GM15510 (cell line): ENCODE data around the gene ZNF547.
A peak's percentile ranks its signal among the peaks of the same experiment; 100 is the strongest.

Experiments used
- POLR2A ChIP-seq: IDR thresholded peaks from 3 replicates; pipeline ENCODE4 v1.6.1; 2011; ENCODE audit warnings: borderline replicate concordance; ENCODE audit not compliant: insufficient read length; ENCODE audit errors: extremely low read depth

Gene ZNF547

DNA sequence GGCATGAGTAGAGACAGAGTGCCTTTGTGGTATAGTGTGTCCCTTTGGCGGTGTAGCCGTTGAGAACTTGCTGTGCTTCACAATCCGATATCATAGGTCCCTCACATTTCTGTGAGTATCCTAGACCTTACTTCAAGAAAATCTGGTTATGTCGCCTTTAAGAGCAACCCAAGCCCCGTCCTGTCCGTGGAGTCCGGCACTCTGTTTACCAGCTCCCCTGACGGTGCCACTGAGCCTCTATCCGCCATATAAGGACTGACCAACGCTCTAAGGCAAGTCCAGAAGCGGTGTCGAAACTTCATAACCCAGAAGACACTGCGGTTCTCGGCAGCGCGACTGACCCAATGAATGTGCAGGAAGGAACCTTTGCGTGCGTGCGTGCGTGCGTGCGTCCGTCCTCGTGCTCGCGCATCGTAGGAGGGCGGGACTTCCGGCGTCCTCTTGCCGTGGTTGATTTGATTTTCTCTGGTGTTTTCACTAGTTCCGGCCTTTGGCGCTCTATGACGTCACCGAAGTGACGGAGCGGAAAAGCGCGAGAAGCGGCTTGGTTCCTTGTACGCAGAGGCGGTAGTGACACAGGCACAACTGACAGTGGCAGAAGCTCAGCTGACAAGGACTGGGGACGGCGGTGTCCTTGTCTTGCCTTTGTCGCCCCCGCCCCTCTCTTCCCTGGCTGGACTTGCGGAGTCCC is at the start of gene ZNF547, which contains the start of gene TRAPPC2B:
Gene ZNF547 (plus strand): TSS at position 555 of the 691 bp plus-strand sequence. CDS start 5,005 bp downstream, outside the sequence.
Gene TRAPPC2B (plus strand): TSS at position 555 of the 691 bp plus-strand sequence. CDS start 1,283 bp downstream, outside the sequence.
- TF ChIP-seq POLR2A = peak; percentile 59

DNA sequence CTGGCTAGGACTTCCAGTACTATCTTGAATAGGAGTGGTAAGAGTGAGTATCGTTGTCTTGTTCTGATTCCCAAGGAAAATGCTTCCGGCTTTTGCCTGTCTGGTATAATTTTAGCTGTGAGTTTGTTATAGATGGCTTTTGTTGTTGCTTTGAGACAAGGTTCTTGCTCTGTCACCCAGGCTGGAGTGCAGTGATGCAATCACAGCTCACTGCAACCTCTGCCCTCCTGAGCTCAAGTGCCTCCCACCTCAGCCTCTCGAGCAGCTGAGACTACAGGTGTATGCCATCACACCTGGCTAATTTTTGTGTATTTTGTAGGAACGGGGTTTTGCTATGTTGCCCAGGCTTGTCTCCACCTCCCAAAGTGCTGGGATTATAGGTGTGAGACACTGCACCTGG is 49.2 kb upstream of the ZNF547 start:
- no peak for TF ChIP-seq POLR2A

DNA sequence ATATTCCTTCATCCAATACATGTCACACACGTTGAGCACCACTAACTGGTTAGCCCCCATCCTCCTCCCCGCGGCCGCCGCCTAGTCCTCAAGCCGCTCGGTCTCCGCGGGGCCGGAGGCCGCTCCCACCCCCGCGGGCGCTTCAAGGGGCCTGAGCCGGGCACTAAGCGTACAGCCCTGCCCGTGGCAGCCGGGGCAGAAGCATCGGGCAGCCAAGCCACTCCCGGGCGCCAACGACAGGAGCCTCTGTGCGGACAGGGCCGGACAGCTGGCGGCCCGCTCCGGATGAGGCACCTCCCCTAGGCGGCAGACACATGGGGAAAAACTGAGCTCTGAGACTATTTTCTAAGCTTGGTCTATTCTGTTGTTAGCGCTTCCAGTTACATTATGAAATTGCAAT is 45.8 kb upstream of the ZNF547 start:
- TF ChIP-seq POLR2A = no peak

DNA sequence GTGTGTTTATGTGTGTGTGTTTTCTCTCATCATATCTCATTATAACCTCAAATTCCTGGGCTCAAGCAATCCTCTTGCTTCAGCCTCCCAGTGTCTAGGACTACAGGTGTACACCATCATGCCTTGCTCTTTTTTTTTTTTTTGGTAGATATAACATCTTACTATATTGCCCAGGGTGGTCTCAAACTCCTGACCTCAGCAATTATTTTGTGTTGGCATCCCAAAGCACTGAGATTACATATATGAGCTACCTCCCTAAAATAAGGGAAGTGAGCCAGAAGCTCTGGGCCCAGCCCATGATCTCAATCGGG is 43.5 kb upstream of the ZNF547 start:
- TF ChIP-seq POLR2A = no peak

DNA sequence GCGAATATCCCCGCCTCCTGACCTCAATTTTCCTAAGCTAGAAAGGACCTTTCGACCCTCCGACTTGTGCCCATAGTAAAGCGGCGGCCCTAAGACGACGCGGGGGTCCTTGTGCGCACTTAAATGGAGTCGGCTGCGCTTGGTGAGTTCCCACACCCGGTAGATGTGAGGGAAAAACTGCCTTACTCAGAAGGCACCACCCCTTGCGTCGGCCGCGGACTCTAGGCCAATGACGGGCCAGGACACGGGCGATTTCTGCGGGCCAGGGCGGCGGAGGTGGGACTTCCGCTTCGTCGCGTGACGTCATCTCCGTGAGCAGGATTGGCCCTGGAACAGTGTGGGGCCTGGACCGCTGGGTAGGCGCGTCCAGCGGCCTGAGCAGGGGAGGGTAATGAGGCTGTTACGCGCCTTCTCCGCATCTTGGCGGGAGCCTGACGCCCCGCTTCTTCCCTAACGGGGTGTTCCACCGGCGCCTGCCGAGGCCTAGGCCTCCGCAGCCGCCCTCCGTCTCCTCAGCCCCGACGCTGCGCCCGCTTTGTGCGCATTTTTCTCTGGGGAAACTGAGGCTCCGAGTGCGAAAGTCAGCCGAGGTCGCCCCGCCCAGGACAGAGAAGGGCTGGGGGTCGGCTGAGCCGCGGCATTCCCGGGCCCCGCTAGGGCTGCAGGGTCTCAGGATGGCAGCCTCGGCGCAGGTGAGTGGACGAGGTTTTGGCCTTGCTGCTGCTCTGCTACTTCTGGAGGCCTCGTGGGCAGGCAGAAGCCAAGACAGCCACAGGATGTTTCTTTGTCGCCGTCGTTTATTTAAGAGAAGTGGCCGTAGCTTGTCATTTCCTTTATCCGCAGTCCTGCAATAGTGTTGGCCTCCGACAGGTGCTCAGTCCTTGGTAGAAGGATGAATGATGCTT is 42.9 kb upstream of the ZNF547 start, which contains the start of gene ZNF543:
Gene ZNF543 (plus strand): TSS at position 293 of the 905 bp plus-strand sequence. CDS start 382 bp downstream, at position 675.
- peak; percentile 78 for TF ChIP-seq POLR2A

DNA sequence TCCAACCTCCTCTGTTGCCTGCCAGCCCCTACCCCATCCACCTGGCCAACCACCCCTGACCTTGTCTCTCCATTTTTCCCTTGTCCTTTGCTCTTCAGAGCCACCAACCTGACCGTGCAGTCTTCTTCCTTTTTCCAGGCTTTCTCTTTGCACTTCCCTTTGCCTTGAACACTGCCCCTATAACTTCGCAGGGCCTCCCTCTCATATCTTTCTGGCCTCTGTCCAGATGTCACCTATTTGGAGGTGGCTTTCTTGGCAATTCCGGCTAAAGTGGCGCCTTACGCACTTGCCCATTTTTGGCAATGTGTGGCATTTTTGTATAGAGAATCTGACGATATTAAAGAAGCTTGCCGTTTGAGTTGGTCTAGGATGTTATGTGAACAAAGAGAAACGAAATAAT is 42.2 kb upstream of the ZNF547 start:
- no peak for TF ChIP-seq POLR2A

DNA sequence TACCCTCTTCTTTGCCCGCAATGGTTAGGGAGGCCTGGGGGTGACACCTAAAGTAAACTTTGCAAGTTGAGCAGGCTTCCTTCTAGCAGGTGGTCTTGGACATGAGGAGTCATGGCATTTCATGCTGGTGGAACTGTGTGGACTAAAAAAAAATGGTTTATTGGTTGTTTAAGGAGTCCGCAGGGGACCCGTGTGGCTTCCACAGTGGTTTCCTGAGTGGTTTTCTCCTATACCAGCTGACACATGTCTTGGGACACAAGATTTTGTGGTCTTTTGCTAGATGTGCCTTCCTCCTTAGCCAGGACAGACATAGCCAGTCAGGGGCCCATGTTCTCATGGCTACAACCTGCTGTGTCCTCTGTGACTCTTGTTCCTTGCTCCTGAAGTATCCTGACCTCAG is 41.6 kb upstream of the ZNF547 start:
- TF ChIP-seq POLR2A = no peak

DNA sequence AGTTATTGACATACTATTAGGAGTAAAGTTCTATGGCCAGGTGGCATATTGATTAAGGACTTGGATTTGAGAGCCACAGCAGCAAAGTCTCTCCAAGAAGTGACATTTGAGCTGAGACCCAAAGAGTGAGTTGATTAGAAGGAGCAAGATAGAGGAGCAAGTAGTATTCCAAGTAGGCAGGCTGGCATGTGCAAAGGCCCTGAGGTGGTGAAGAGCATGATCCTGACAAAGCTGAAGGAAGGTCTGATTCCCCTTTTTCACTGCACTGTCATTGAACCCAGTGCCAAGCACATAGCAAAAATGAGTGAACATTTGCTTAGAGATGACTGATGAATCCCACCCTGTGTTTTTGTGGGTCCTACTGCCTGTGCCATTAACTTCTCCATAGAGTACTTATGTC is 38.4 kb upstream of the ZNF547 start:
- no peak for TF ChIP-seq POLR2A

DNA sequence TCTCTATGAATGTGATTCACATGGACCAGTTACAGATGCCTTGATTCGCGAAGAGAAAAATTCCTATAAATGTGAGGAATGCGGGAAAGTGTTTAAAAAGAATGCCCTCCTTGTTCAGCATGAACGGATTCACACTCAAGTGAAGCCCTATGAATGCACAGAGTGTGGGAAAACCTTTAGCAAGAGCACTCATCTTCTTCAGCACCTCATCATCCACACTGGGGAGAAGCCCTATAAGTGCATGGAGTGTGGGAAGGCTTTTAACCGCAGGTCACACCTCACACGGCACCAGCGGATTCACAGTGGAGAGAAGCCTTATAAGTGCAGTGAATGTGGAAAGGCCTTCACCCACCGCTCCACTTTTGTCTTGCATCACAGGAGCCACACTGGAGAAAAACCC is 35.4 kb upstream of the ZNF547 start:
- no peak for TF ChIP-seq POLR2A

DNA sequence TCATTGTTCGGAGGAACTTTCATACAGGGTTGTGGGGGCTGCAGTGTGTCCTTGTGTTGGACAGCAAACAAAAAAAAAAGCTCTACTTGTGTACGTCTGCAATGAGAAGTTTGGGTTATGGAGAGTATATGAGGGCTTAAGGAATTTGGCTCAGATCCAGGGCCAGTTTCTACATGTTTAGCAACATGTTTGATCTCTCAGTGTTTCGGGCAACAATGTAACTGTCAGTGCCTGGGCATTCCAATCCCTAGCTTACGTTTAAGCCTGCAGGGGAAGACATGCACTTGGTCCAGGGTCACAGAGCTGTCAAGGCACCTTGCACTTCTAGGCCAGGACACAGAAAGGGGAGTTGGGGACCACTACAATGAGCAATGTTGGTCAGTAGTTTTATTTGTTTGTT is 29.2 kb upstream of the ZNF547 start:
- TF ChIP-seq POLR2A = no peak

DNA sequence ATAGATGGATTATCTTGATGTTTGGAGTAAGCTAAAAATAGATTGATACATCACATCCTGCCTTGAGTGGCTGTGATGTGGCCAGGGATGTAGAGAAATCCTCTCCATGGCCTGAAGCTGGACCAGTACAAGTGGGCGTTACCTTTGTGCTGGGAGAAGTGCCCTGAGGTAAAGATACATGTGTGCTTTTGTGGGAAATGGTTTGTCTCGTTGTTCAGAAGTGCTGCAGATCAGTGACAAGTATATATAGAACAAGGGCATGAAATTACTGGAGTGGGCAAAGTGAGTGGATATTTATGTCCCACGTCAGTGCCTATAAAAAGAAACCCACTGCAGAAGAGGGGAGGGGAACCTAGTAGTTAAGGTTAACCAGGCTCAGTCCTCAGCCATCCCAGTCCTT is 24.5 kb upstream of the ZNF547 start:
- TF ChIP-seq POLR2A = no peak

DNA sequence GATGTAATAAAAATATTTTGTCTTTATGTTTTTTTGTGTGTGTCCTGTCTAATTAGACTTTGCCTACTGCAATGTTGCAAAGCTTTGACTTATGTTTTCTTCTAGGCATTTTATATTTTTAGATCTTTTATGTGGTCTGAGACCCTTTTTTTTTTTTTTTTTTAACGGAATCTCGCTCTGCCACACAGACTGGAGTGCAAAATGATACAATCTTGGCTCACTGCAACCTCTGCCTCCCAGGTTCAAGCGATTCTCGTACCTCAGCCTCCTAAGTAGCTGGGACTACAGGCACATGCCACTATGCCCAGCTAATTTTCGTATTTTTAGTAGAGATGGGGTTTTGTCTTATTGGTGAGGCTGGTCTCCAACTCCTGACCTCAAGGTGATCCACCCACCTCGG is 20.8 kb upstream of the ZNF547 start:
- no peak for TF ChIP-seq POLR2A

DNA sequence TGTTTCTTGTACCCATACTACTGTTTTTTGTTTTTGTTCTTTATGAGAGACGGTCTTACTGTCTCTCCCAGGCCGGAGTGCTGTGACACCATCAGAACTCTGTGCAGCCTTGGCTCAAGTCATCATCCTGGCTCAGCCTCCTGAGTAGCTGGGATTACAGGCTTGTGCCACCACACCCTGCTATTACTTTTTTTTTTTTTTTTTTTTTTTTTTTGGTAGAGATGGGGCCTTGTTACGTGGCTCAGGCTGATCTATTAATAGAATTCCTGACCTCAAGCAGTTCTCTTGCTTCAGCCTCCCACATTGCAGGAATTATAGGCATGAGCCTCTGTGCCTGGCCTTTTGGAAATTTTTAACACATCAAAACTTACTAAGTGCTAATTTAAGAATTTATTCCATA is 15.2 kb upstream of the ZNF547 start:
- TF ChIP-seq POLR2A = no peak

DNA sequence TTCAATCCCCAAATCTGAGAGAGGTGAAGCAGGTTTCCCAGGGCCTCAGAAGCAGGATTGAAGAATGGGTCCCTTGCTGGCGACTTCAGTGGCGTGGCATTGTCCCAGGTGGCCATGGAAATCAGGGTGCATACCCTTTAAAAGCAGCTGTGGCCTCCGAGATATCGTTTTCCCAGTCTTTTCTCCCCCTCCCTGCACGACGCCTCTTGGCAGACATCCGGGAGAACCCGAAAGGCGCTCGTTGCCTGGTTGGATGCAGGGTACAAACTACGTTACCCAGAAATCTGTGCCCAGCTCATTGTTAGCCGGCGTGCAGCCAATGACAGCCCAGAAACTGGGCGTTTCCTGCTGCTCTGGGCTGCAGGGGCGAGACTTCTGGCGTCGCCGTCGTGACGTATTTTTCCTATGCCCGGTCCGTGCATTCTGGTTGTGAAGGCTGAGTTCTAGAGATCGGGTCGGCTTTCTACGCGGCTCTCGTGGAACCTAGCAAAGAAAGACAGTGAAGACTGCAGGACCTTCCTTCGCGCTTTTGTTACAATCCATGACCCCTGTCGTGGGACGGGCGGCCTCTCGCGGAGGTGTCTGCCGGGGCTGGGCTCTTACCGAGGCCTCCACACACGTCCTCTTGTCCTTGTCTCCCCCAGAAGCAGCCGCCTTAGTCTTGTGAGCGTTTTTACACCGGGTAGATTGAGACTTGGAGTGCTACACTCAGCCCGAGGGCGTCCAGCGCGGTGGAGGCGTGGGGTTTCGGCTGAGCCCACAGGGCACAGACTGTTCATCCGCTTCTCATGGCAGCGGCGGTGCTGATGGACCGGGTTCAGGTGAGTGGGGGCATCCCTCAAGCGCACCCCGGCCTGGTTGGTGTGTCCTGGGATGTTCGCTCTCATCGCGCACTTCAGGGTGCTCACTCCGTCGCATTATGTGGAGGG is 12.2 kb upstream of the ZNF547 start, which contains the start of gene ZNF304:
Gene ZNF304 (plus strand): TSS at position 395 of the 929 bp plus-strand sequence. CDS start 394 bp downstream, at position 789.
- peak; percentile 52 for TF ChIP-seq POLR2A

DNA sequence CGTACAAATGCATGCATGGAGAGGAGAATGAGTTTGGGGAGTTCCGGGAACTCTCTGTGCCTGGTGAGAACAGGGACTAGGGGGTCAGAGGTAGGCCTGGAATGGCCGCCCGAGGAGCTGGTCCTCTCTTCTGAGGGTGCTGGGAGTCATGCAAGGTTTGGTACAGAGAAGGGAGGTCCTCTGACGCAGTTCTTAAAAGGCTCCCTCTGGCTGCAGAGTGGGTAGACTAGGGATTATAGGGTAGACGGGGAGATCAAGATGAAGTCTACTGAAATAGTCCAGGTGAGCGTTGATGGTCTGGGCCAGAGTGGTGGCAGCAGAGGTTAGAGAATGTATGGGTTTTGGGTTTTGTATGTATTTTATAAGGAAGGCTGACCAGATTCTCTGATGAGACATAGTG is 11.5 kb upstream of the ZNF547 start:
- no peak for TF ChIP-seq POLR2A

DNA sequence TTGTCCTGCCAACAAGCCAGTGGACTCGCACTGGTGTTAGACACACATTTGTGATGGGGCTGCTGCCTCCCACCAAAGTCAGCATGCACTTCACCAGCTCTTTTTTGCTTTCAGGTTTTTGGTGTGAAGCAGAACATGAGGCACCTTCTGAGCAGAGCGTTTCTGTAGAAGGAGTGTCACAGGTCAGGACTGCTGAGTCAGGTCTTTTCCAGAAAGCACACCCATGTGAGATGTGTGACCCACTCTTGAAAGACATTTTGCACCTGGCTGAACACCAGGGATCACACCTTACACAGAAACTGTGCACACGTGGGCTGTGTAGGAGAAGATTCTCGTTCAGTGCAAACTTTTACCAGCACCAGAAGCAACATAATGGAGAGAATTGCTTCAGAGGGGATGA is 7.4 kb upstream of the ZNF547 start:
- TF ChIP-seq POLR2A = no peak

DNA sequence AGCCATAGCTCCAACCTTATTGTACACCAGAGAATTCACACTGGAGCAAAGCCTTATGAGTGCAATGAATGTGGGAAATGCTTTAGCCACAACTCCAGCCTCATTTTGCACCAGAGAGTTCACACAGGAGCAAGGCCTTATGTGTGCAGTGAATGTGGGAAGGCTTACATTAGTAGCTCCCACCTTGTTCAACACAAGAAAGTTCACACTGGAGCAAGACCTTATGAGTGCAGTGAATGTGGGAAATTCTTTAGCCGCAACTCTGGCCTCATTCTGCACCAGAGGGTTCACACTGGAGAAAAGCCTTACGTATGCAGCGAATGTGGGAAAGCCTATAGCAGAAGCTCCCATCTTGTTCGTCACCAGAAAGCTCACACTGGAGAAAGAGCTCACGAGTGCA is 5.9 kb upstream of the ZNF547 start:
- TF ChIP-seq POLR2A = no peak
